Neural progenitor cell (in vitro differentiated cells): Measurements from ENCODE around the gene RNF212. TPM values are rescaled to one million over a fixed set of nuclear protein-coding genes. Genes with fewer than 3 reads are reported as not detected.

ENCODE experiments used
- DNase-seq: peaks from one replicate; pipeline ENCODE4 v3.0.0-alpha.2; 2016; ENCODE audit warnings: low spot score
- H2AFZ ChIP-seq: fragments of 200-600 bp; sonication (generic); replicated peaks from 2 replicates; pipeline ENCODE4 v1.6.1; 2016; ENCODE audit warnings: antibody characterized with exemption
- H3F3A ChIP-seq: fragments of 200-600 bp; sonication (generic); 2 replicates; pipeline ENCODE4 v1.6.1; 2016; ENCODE audit warnings: antibody characterized with exemption, low read depth
- H3K27ac ChIP-seq: fragments of 200-600 bp; sonication (generic); 2 replicates; pipeline ENCODE4 v1.5.1; 2016; ENCODE audit warnings: mild to moderate bottlenecking
- H3K27me3 ChIP-seq: fragments of 200-600 bp; sonication (generic); 2 replicates; pipeline ENCODE4 v1.6.1; 2016; ENCODE audit warnings: mild to moderate bottlenecking, moderate library complexity
- H3K36me3 ChIP-seq: fragments of 200-600 bp; sonication (generic); 2 replicates; pipeline ENCODE4 v1.5.1; 2016
- H3K4me1 ChIP-seq: fragments of 200-600 bp; sonication (generic); 2 replicates; pipeline ENCODE4 v1.6.1; 2016; ENCODE audit warnings: mixed run types
- H3K4me2 ChIP-seq: fragments of 200-600 bp; sonication (generic); 2 replicates; pipeline ENCODE4 v1.6.1; 2016
- H3K4me3 ChIP-seq: fragments of 200-600 bp; sonication (generic); 2 replicates; pipeline ENCODE4 v1.5.1; 2016
- H3K79me2 ChIP-seq: fragments of 200-600 bp; sonication (generic); 2 replicates; pipeline ENCODE4 v1.6.1; 2016; ENCODE audit warnings: low read depth
- H3K9ac ChIP-seq: fragments of 200-600 bp; sonication (generic); 2 replicates; pipeline ENCODE4 v1.6.1; 2016
- H3K9me3 ChIP-seq: fragments of 200-600 bp; sonication (generic); 2 replicates; pipeline ENCODE4 v1.5.1; 2016; ENCODE audit warnings: low read depth
- H4K20me1 ChIP-seq: fragments of 200-600 bp; sonication (generic); 2 replicates; pipeline ENCODE4 v1.6.1; 2016; ENCODE audit warnings: low read depth
- H3K27ac Mint-ChIP-seq: 3 replicates; pipeline ENCODE4 v1.8.0; 2021; ENCODE audit warnings: mixed read lengths
- H3K27me3 Mint-ChIP-seq: 2 replicates; pipeline ENCODE4 v1.8.0; 2022; ENCODE audit warnings: low read depth, mild to moderate bottlenecking, inconsistent platforms, moderate library complexity, mixed read lengths; ENCODE audit not compliant: insufficient read depth
- H3K36me3 Mint-ChIP-seq: 3 replicates; pipeline ENCODE4 v1.8.0; 2021; ENCODE audit warnings: mixed read lengths
- H3K4me1 Mint-ChIP-seq: 3 replicates; pipeline ENCODE4 v1.8.0; 2021; ENCODE audit warnings: mixed read lengths
- H3K4me3 Mint-ChIP-seq: 3 replicates; pipeline ENCODE4 v1.8.0; 2021; ENCODE audit warnings: mild to moderate bottlenecking, moderate library complexity, mixed read lengths
- H3K9me3 Mint-ChIP-seq: 3 replicates; pipeline ENCODE4 v1.8.0; 2020; ENCODE audit warnings: mixed read lengths
- EZH2 ChIP-seq: fragments of 200-600 bp; sonication (generic); IDR thresholded peaks from 2 replicates; pipeline ENCODE4 v1.6.1; 2017; ENCODE audit warnings: antibody characterized with exemption, mild to moderate bottlenecking, moderate library complexity
- EZH2phosphoT487 ChIP-seq: fragments of 200-600 bp; sonication (generic); IDR thresholded peaks from 2 replicates; pipeline ENCODE4 v1.6.1; 2017; ENCODE audit warnings: antibody characterized with exemption
- total RNA-seq: library from RNA; depleted of rRNA; stranded (reverse); fragments of >200 nt; gene quantifications from 2 replicates; pipeline ENCODE4 v1.2.3, GENCODE V29; 2015; ENCODE audit warnings: low replicate concordance
- TF ChIP-seq, protein P1 (sequence below): fragments of 200-600 bp; sonication (generic); IDR thresholded peaks from 2 replicates; pipeline ENCODE4 v1.5.1; 2017; ENCODE audit warnings: antibody characterized with exemption, mild to moderate bottlenecking

RNF212 gene
- total RNA-seq, 1 donor from 2014 or later, result 3.4 TPM

DNA sequence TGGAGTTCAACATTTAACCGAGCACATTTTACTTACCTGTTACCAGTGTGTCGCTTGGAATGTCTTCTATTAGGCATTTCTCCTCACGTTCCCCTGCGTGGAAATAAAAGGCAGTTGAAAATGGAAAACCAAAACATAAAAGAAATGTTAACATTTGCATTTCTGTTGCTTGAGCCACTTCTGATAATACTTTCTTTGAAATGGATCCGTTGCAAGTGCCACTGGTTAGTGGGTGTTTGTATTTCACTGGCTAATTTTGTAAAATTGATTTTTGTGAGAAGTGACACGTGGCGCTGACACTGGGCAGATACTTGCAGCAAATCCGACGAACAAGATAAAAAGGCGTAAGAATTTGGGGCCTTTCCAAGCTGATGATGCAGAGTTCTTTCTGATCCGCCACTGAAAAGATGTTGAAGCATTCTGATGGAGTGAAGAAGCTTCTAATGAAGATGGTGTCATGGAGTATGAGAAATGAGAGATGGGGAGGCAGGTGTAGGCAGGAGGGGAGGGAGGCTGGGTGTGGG lies 40.3 kb upstream of the RNF212 start:
- Mint-ChIP-seq H3K9me3 (peaks cover 8% of the 10 kb centered on the region), H3K4me3 (no peak overlapping the region), H3K27ac (no peak overlapping the region), H3K4me1 (no peaks in the 10 kb centered on the region), H3K27me3 (peaks cover 10% of the 10 kb centered on the region), H3K36me3 (no peaks in the 10 kb centered on the region)
- Histone ChIP-seq H3K9ac (no peak overlapping the region), H3K4me3 (no peak overlapping the region), H3K27me3 (peaks cover 61% of the 10 kb centered on the region), H3K79me2 (no peaks in the 10 kb centered on the region), H3F3A (no peaks in the 10 kb centered on the region), H3K36me3 (no peaks in the 10 kb centered on the region), H3K4me2 (no peak overlapping the region), H3K9me3 (no peaks in the 10 kb centered on the region), H4K20me1 (no peaks in the 10 kb centered on the region), H3K27ac (no peak overlapping the region), H3K4me1 (no peaks in the 10 kb centered on the region), H2AFZ (no peak overlapping the region)
- TF ChIP-seq EZH2 (no peak), EZH2phosphoT487 (no peak)
- TF ChIP-seq, protein P1, sequence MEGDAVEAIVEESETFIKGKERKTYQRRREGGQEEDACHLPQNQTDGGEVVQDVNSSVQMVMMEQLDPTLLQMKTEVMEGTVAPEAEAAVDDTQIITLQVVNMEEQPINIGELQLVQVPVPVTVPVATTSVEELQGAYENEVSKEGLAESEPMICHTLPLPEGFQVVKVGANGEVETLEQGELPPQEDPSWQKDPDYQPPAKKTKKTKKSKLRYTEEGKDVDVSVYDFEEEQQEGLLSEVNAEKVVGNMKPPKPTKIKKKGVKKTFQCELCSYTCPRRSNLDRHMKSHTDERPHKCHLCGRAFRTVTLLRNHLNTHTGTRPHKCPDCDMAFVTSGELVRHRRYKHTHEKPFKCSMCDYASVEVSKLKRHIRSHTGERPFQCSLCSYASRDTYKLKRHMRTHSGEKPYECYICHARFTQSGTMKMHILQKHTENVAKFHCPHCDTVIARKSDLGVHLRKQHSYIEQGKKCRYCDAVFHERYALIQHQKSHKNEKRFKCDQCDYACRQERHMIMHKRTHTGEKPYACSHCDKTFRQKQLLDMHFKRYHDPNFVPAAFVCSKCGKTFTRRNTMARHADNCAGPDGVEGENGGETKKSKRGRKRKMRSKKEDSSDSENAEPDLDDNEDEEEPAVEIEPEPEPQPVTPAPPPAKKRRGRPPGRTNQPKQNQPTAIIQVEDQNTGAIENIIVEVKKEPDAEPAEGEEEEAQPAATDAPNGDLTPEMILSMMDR, result no peak
- no peak for DNase-seq

DNA sequence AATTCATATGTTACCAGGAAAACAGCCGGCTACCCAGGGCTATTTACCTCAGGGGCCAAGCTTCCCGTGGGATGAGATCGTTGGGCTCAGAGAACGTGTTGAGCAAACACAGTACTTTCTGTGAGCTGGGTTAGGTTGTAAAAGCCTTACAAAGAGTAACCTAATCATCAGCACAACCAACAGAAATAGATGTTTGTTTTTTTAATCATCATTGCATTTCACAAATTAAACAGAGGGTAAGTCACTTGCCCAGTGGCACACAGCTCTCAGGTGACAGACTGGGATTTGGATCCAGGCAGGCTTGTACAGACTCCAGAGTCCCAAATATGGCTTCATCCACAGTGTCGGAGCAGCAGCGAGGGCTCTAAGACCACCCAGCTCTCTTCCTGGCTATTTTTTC lies 38.9 kb upstream of the RNF212 start:
- TF ChIP-seq EZH2, result no peak
- TF ChIP-seq, protein P1, result no peak
- no peak for TF ChIP-seq EZH2phosphoT487
- H3K27me3 Mint-ChIP-seq, result peaks cover 10% of the 10 kb centered on the region
- H3K4me1 ChIP-seq, result no peaks in the 10 kb centered on the region
- H3K27me3 ChIP-seq, result peaks cover 52% of the 10 kb centered on the region
- H2AFZ ChIP-seq, result no peak overlapping the region
- no peak overlapping the region for H3K9ac ChIP-seq
- H3K4me2 ChIP-seq, result no peak overlapping the region
- H3K36me3 Mint-ChIP-seq, result no peaks in the 10 kb centered on the region
- H3K79me2 ChIP-seq, result no peaks in the 10 kb centered on the region
- no peaks in the 10 kb centered on the region for H3F3A ChIP-seq
- H3K27ac Mint-ChIP-seq, result no peak overlapping the region
- no peaks in the 10 kb centered on the region for H4K20me1 ChIP-seq
- no peak overlapping the region for H3K27ac ChIP-seq
- no peaks in the 10 kb centered on the region for H3K36me3 ChIP-seq
- no peaks in the 10 kb centered on the region for H3K4me1 Mint-ChIP-seq
- H3K4me3 ChIP-seq, result no peak overlapping the region
- no peaks in the 10 kb centered on the region for H3K9me3 Mint-ChIP-seq
- no peak for DNase-seq
- H3K9me3 ChIP-seq, result no peaks in the 10 kb centered on the region
- no peak overlapping the region for H3K4me3 Mint-ChIP-seq

- H3K27ac Mint-ChIP-seq, result no peak overlapping the region
- H3K27me3 ChIP-seq, result peaks cover 45% of the 10 kb centered on the region
- no peaks in the 10 kb centered on the region for H4K20me1 ChIP-seq
- H3K27ac ChIP-seq, result no peak overlapping the region
- no peak overlapping the region for H2AFZ ChIP-seq
- H3K9ac ChIP-seq, result no peak overlapping the region
- no peaks in the 10 kb centered on the region for H3K4me1 ChIP-seq
- H3K36me3 Mint-ChIP-seq, result no peaks in the 10 kb centered on the region
- TF ChIP-seq, protein P1, result no peak
- no peak for TF ChIP-seq EZH2phosphoT487
- TF ChIP-seq EZH2, result no peak
- H3K36me3 ChIP-seq, result no peaks in the 10 kb centered on the region
- H3K4me3 Mint-ChIP-seq, result no peak overlapping the region
- no peaks in the 10 kb centered on the region for H3F3A ChIP-seq
- no peak for DNase-seq
- peaks cover 11% of the 10 kb centered on the region for H3K27me3 Mint-ChIP-seq
- no peak overlapping the region for H3K4me2 ChIP-seq
- H3K4me3 ChIP-seq, result no peak overlapping the region
- no peaks in the 10 kb centered on the region for H3K4me1 Mint-ChIP-seq
- H3K9me3 Mint-ChIP-seq, result no peaks in the 10 kb centered on the region
- H3K79me2 ChIP-seq, result no peaks in the 10 kb centered on the region
- no peaks in the 10 kb centered on the region for H3K9me3 ChIP-seq
These were observed 38.2 kb upstream of the RNF212 start for GRCh38 chr4:1151541-1151940.
